H1 (cell line): ENCODE results near the gene BOLL. TPM values are rescaled to one million over a fixed set of nuclear protein-coding genes. Genes with fewer than 3 reads are reported as not detected.

Source experiments
- CTCF ChIA-PET: fragments of 300-600 bp; sonication (Branson Sonifier 250); formaldehyde crosslinking; loops from one replicate; lab custom pipeline; 2021; ENCODE audit not compliant: partially characterized antibody; lab: Charles Lee
- POLR2A ChIA-PET: fragments of 300-600 bp; sonication (Branson Sonifier 250); formaldehyde crosslinking; loops from one replicate; lab custom pipeline; 2021; ENCODE audit warnings: inconsistent platforms; ENCODE audit not compliant: partially characterized antibody; lab: Charles Lee
- DNase-seq, 2 experiments: peaks; one replicate each; pipeline versions ENCODE4 v3.0.0 to v3.0.0-alpha.2; 2010 to 2022; ENCODE audit warnings: low spot score in 2 of 2, low read depth in 1 of 2, mixed read lengths in 1 of 2
- FAIRE-seq: peaks from 2 replicates; lab custom pipeline; 2011; peaks lifted over from hg19 to GRCh38; lab: Jason Lieb, UNC
- H2AFZ ChIP-seq: 2 replicates; pipeline ENCODE4 v1.8.1; 2012; ENCODE audit warnings: low read length, inconsistent platforms
- H2AK5ac ChIP-seq: 2 replicates; pipeline ENCODE4 v1.6.1; 2013; ENCODE audit warnings: low read depth, low read length
- H2BK120ac ChIP-seq: replicated peaks from 2 replicates; pipeline ENCODE3; 2013; ENCODE audit warnings: low read depth, low read length, inconsistent platforms
- H2BK12ac ChIP-seq: 2 replicates; pipeline ENCODE4 v1.6.1; 2013; ENCODE audit warnings: low read depth, low read length
- H2BK15ac ChIP-seq: 2 replicates; pipeline ENCODE4 v1.6.1; 2013; ENCODE audit warnings: low read length
- H2BK20ac ChIP-seq: 2 replicates; pipeline ENCODE4 v1.6.1; 2013; ENCODE audit warnings: low read length
- H2BK5ac ChIP-seq: 2 replicates; pipeline ENCODE4 v1.6.1; 2013; ENCODE audit warnings: low read depth, low read length
- H3K14ac ChIP-seq: 2 replicates; pipeline ENCODE4 v1.6.1; 2013; ENCODE audit warnings: inconsistent platforms; ENCODE audit not compliant: insufficient read length
- H3K18ac ChIP-seq: 2 replicates; pipeline ENCODE4 v1.6.1; 2013; ENCODE audit warnings: low read length; ENCODE audit errors: extremely low read depth
- H3K23ac ChIP-seq: 2 replicates; pipeline ENCODE4 v1.6.1; 2013; ENCODE audit warnings: inconsistent platforms; ENCODE audit not compliant: insufficient read length
- H3K23me2 ChIP-seq: 2 replicates; pipeline ENCODE4 v1.6.1; 2013; ENCODE audit warnings: low read depth, low read length
- H3K27ac ChIP-seq: 2 replicates; pipeline ENCODE4 v1.6.1; 2011; ENCODE audit warnings: low read depth, low read length, inconsistent platforms
- H3K27me3 ChIP-seq, 4 experiments: replicated peaks in 1 of 4; 1 replicate in 1 of 4; 2 replicates in 3 of 4; pipeline versions ENCODE4 v1.6.1 to v1.8.1; 2011 to 2013; ENCODE audit warnings: low read length in 3 of 4, mild to moderate bottlenecking in 3 of 4, inconsistent platforms in 2 of 4, mixed read lengths in 2 of 4, moderate library complexity in 1 of 4; ENCODE audit not compliant: control insufficient read depth in 3 of 4, insufficient read depth in 3 of 4; ENCODE audit errors: extremely low read depth in 1 of 4
- H3K36me3 ChIP-seq, 4 experiments: 2 replicates each; pipeline versions ENCODE4 v1.6.1 to v1.8.1; 2011 to 2013; ENCODE audit warnings: mild to moderate bottlenecking in 4 of 4, low read length in 3 of 4, moderate library complexity in 2 of 4, control low read depth in 1 of 4, inconsistent platforms in 1 of 4; ENCODE audit not compliant: insufficient read depth in 4 of 4, control insufficient read depth in 2 of 4
- H3K4ac ChIP-seq: replicated peaks from 2 replicates; pipeline ENCODE3; 2013; ENCODE audit warnings: low read length, low read depth, mixed read lengths, inconsistent platforms; ENCODE audit not compliant: insufficient read length
- H3K4me1 ChIP-seq, 4 experiments: replicated peaks in 1 of 4; 1 replicate in 1 of 4; 2 replicates in 3 of 4; pipeline versions ENCODE4 v1.6.1 to v1.8.1; 2011 to 2013; ENCODE audit warnings: low read length in 3 of 4, inconsistent platforms in 2 of 4, mixed read lengths in 1 of 4; ENCODE audit not compliant: insufficient read depth in 4 of 4, control insufficient read depth in 3 of 4
- H3K4me2 ChIP-seq, 2 experiments: 2 replicates each; pipeline versions ENCODE4 v1.6.1 to v1.8.1; 2011 to 2013; ENCODE audit warnings: low read depth in 2 of 2, low read length in 2 of 2, control low read depth in 1 of 2, inconsistent platforms in 1 of 2, mild to moderate bottlenecking in 1 of 2; ENCODE audit not compliant: insufficient read depth in 1 of 2
- H3K4me3 ChIP-seq, 4 experiments: fragments of 200-600, 300-600 bp in 1 of 4; sonication (generic), shearing (Covaris generic), sonication (Bioruptor Twin) in 1 of 4; 2 replicates each; pipeline versions ENCODE4 v1.5.1 to v1.8.1; 2011 to 2016; ENCODE audit warnings: low read length in 4 of 4, low read depth in 3 of 4, control low read depth in 2 of 4, inconsistent platforms in 2 of 4, mild to moderate bottlenecking in 2 of 4, mixed read lengths in 1 of 4, moderate library complexity in 1 of 4; ENCODE audit not compliant: insufficient read depth in 2 of 4; ENCODE audit errors: extremely low read depth in 1 of 4
- H3K56ac ChIP-seq: replicated peaks from 2 replicates; pipeline ENCODE3; 2013; ENCODE audit warnings: low read depth, mild to moderate bottlenecking, mixed read lengths, low read length, inconsistent platforms; ENCODE audit not compliant: insufficient read length
- H3K79me1 ChIP-seq: 2 replicates; pipeline ENCODE4 v1.6.1; 2013; ENCODE audit warnings: low read depth, low read length, control low read depth
- H3K79me2 ChIP-seq, 2 experiments: 2 replicates each; pipeline versions ENCODE4 v1.6.1 to v1.8.1; 2012 to 2013; ENCODE audit warnings: low read length in 2 of 2, mild to moderate bottlenecking in 2 of 2, inconsistent platforms in 1 of 2; ENCODE audit not compliant: insufficient read depth in 2 of 2, control insufficient read depth in 1 of 2
- H3K9ac ChIP-seq, 4 experiments: replicated peaks in 1 of 4; 1 replicate in 1 of 4; 2 replicates in 3 of 4; pipeline versions ENCODE4 v1.6.1 to v1.8.1; 2011 to 2013; ENCODE audit warnings: low read depth in 3 of 4, low read length in 3 of 4, control low read depth in 2 of 4, mild to moderate bottlenecking in 2 of 4, moderate library complexity in 2 of 4, inconsistent platforms in 1 of 4; ENCODE audit errors: extremely low read depth in 1 of 4
- H3K9me3 ChIP-seq, 2 experiments: 2 replicates each; pipeline versions ENCODE4 v1.6.1 to v1.8.1; 2012 to 2013; ENCODE audit warnings: mild to moderate bottlenecking in 2 of 2, moderate library complexity in 2 of 2, control low read depth in 1 of 2, inconsistent platforms in 1 of 2, low read depth in 1 of 2, low read length in 1 of 2, mixed read lengths in 1 of 2; ENCODE audit not compliant: insufficient read depth in 2 of 2
- H4K20me1 ChIP-seq, 2 experiments: replicated peaks in 1 of 2; 2 replicates each; pipeline versions ENCODE3 to v1.8.1; 2011 to 2013; ENCODE audit warnings: inconsistent platforms in 2 of 2, low read length in 2 of 2, mild to moderate bottlenecking in 1 of 2; ENCODE audit not compliant: insufficient read depth in 2 of 2, control insufficient read depth in 1 of 2
- H4K5ac ChIP-seq: 2 replicates; pipeline ENCODE4 v1.6.1; 2013; ENCODE audit warnings: low read length, low read depth, mixed read lengths, inconsistent platforms; ENCODE audit not compliant: insufficient read length
- H4K8ac ChIP-seq: 2 replicates; pipeline ENCODE4 v1.8.0; 2013; ENCODE audit warnings: mild to moderate bottlenecking, moderate library complexity, low read length, inconsistent platforms; ENCODE audit not compliant: insufficient read depth; ENCODE audit errors: extremely low read depth
- H4K91ac ChIP-seq: replicated peaks from 2 replicates; pipeline ENCODE3; 2013; ENCODE audit warnings: low read length, mixed read lengths, inconsistent platforms; ENCODE audit not compliant: insufficient read length
- BRCA1 ChIP-seq: IDR thresholded peaks from 2 replicates; pipeline ENCODE4 v1.6.1; 2012; ENCODE audit warnings: low read depth, low read length, improper control_type of control experiment
- RFX5 ChIP-seq: IDR thresholded peaks from 2 replicates; pipeline ENCODE4 v1.6.1; 2011; ENCODE audit warnings: low read depth, low read length, improper control_type of control experiment, borderline replicate concordance
- RNF2 ChIP-seq: fragments of 200-900, 300-1000 bp; sonication (generic); IDR thresholded peaks from 2 replicates; pipeline ENCODE4 v1.7.1; 2016; ENCODE audit warnings: borderline replicate concordance, low read depth, mild to moderate bottlenecking, antibody characterized with exemption, low read length; ENCODE audit not compliant: poor library complexity, severe bottlenecking; ENCODE audit errors: missing control alignments
- polyA plus RNA-seq, 7 experiments: library from polyadenylated mRNA; depleted of rRNA in 3 of 7; stranded (reverse) in 5 of 7; unstranded in 2 of 7; fragments of >200 nt in 5 of 7; fragments of 200-250 nt in 2 of 7; gene quantifications; 1 replicate in 5 of 7; 2 replicates in 1 of 7; 4 replicates in 1 of 7; pipeline versions ENCODE4 v1.2.1 to v1.2.3, GENCODE V29; 2011 to 2013; ENCODE audit warnings: missing spikeins in 2 of 7, mixed read lengths in 2 of 7
- total RNA-seq: library from RNA; stranded (reverse); fragmentation: NEBNext Ultra II Directional; extraction: Animal tissue kit (Norgen Biotek cat#: 25700); gene quantifications from 2 replicates; pipeline ENCODE4 v1.2.1, GENCODE V29; 2021

BOLL gene
- total and polyA plus RNA-seq, 2 of the 8 experiments (the other 6 are each of a cell fraction or from before 2014, with no cell fraction given) = not detected

DNA sequence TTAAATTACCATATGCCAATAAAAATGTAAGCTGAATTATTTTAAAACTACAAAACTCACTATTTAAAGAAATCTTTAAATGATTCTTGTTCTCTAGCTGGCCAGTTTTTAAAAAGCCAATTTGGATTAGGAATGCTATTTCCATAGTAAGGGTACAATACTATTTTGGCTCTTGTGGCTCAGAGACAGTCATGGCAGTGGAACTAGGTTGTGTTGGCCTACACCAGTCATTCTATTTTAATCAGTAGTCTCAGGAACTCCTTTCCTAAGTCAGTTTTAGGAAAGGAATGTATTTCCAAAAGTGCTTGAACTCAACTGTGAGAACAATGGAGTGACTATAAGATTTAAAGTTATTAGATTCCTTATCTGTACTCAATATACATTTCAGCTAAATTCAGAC is 5.9 kb downstream of the BOLL start:
- FAIRE-seq = no peak
- CTCF ChIA-PET = interaction anchor here (0.7 to 2.5 kb wide), 16 partner anchors 19 to 1141 kb away, joined by 3 to 12 read pairs (median 4); no protein-coding TSS in a partner anchor
- no peak overlapping the region for H2BK12ac ChIP-seq

More for the DNA sequence above, 5.9 kb downstream of the BOLL start:
- Histone ChIP-seq H3K4ac (no peak overlapping the region), H3K23ac (no peak overlapping the region), H2AK5ac (no peak overlapping the region), H3K14ac (no peak overlapping the region), H3K27ac (no peak overlapping the region), H2BK120ac (no peak overlapping the region), H2BK20ac (no peak overlapping the region), H3K27me3 (no peaks in the 10 kb centered on the region), H3K4me2 (no peak overlapping the region), H3K18ac (no peak overlapping the region), H3K79me1 (no peaks in the 10 kb centered on the region), H3K4me1 (no peaks in the 10 kb centered on the region), H3K36me3 (no peaks in the 10 kb centered on the region), H3K9me3 (no peaks in the 10 kb centered on the region), H4K20me1 (no peaks in the 10 kb centered on the region), H4K8ac (no peak overlapping the region), H3K79me2 (no peaks in the 10 kb centered on the region), H2AFZ (no peak overlapping the region), H3K56ac (no peak overlapping the region), H4K91ac (no peak overlapping the region), H3K23me2 (no peaks in the 10 kb centered on the region; the same call in 1 of the 2 replicates), H2BK15ac (no peak overlapping the region), H3K4me3 (no peak overlapping the region), H3K9ac (no peak overlapping the region), H4K5ac (no peak overlapping the region), H2BK5ac (no peak overlapping the region)
- no peak for DNase-seq
- TF ChIP-seq BRCA1 (no peak), RNF2 (no peak), RFX5 (no peak)
- POLR2A ChIA-PET = no interaction called here
